ENCODE measurements around the gene TRAM2.

TRAM2 gene

DNA sequence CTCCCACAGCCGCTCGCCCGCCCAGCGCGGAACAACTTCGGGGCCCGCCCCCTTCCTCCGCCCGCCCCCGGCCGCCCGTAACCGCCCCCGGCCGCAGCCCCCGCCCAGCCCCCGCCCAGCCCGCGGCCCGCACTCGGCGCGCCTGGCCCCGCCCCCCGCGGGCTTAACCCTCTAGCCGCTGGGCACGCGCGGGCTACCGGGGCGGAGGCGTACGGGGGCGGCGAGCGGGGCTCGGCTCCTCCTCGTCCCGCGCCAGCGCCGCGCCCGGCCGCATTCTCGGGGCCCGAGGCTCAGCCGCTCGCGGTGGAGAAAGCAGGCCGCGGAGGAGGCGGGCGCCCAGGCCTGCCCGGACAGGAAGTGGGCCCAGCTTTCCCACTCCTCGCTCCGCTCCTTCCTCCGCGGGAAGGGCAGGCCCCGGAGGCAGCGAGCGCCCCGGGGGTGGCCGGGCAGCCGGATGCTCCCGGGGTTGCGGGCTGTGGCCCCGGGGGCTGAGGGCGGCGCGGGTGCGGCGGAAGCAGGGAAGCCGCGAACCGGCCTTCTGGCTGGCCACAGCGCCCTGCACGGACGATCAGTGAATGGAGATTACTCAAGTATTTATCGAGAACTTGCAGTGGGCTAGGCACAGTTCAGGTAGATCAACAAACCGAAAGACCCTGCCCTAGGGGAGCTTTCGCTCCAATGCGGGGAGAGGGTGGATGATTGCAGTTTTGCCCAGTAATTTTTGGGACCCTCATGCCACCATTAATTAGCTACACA lies at the start of gene TRAM2:
Gene TRAM2, minus strand, starts transcription at position 39 of the 756 bp plus-strand sequence. CDS start 145 bp downstream, outside the sequence.
- DNase-seq = peak; percentile 72 to 90
- intact Hi-C loops (cut with DNase I; ENCODE audit: low total_unique reads) = loop anchor here (2.0 to 10.0 kb wide), 4 partner anchors 22 to 418 kb away; partner anchors contain the start of genes EFHC1 and GSTA4
- Histone ChIP-seq H3K36me3 (peaks cover 0 to under 1% (median 0%) of the 10 kb centered on the region in 3 donors), H3K9me3 (no peaks in the 10 kb centered on the region), H3K27me3 (no peaks in the 10 kb centered on the region), H3K27ac (peak within 1 kb of the TSS; percentile 98 to 99), H3K4me1 (peaks cover 0 to 45% (median 34%) of the 10 kb centered on the region in 4 donors), H3K4me3 (peak within 1 kb of the TSS; percentile 70 to 94)
- TF ChIP-seq, protein P1, sequence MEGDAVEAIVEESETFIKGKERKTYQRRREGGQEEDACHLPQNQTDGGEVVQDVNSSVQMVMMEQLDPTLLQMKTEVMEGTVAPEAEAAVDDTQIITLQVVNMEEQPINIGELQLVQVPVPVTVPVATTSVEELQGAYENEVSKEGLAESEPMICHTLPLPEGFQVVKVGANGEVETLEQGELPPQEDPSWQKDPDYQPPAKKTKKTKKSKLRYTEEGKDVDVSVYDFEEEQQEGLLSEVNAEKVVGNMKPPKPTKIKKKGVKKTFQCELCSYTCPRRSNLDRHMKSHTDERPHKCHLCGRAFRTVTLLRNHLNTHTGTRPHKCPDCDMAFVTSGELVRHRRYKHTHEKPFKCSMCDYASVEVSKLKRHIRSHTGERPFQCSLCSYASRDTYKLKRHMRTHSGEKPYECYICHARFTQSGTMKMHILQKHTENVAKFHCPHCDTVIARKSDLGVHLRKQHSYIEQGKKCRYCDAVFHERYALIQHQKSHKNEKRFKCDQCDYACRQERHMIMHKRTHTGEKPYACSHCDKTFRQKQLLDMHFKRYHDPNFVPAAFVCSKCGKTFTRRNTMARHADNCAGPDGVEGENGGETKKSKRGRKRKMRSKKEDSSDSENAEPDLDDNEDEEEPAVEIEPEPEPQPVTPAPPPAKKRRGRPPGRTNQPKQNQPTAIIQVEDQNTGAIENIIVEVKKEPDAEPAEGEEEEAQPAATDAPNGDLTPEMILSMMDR (IDR thresholded peaks at IDR 0.05) = peak; percentile 20 to 24

DNA sequence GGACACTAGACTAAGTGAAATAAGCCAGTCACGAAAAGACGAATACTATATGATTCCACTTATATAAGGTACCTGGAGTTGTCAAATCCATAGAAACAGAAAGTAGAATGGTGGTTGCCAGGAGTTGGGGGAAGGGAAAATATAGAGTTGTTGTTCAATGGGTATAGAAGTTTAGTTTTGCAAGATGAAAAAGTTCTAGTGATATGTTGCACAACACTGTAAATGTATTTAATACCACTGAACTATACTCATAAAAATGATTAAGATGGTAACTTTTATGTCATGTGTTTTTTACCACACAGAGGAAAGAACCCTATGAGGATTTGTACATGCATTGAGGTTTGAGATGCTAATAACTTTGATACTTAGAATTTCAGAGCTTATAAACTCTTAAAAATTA lies 46.0 kb upstream of the TRAM2 start:
- no peaks in the 10 kb centered on the region for H3K9me3 ChIP-seq
- no peaks in the 10 kb centered on the region for H3K36me3 ChIP-seq
- no peak for DNase-seq
- H3K4me3 ChIP-seq = no peak overlapping the region
- H3K27me3 ChIP-seq = no peaks in the 10 kb centered on the region
- intact Hi-C loops (cut with DNase I; ENCODE audit: low total_unique reads) = no loop called here
- TF ChIP-seq, protein P1 (IDR thresholded peaks at IDR 0.05) = no peak
- H3K4me1 ChIP-seq = no peaks in the 10 kb centered on the region
- no peak overlapping the region for H3K27ac ChIP-seq

- Histone ChIP-seq H3K4me1 (no peaks in the 10 kb centered on the region), H3K4me3 (no peak overlapping the region), H3K27me3 (no peaks in the 10 kb centered on the region), H3K27ac (no peak overlapping the region), H3K9me3 (no peaks in the 10 kb centered on the region), H3K36me3 (no peaks in the 10 kb centered on the region)
- TF ChIP-seq, protein P1 (IDR thresholded peaks at IDR 0.05) = no peak
- intact Hi-C loops (cut with DNase I; ENCODE audit: low total_unique reads) = no loop called here
- no peak for DNase-seq
Measured at GRCh38 chr6:52621631-52622030, 44.8 kb upstream of the TRAM2 start.

GRCh38 chr6:52620906-52621190 lies 44.0 kb upstream of the TRAM2 start:
- Histone ChIP-seq H3K4me1 (no peaks in the 10 kb centered on the region), H3K4me3 (no peak overlapping the region), H3K9me3 (no peaks in the 10 kb centered on the region), H3K27me3 (no peaks in the 10 kb centered on the region), H3K36me3 (no peaks in the 10 kb centered on the region), H3K27ac (no peak overlapping the region)
- TF ChIP-seq, protein P1 (IDR thresholded peaks at IDR 0.05) = no peak
- no peak for DNase-seq
- intact Hi-C loops (cut with DNase I; ENCODE audit: low total_unique reads) = no loop called here

GRCh38 chr6:52620055-52620905 lies 43.4 kb upstream of the TRAM2 start:
- Histone ChIP-seq H3K27ac (no peak overlapping the region), H3K4me1 (no peaks in the 10 kb centered on the region), H3K36me3 (no peaks in the 10 kb centered on the region), H3K9me3 (no peaks in the 10 kb centered on the region), H3K27me3 (no peaks in the 10 kb centered on the region), H3K4me3 (no peak overlapping the region)
- no peak for DNase-seq
- TF ChIP-seq, protein P1 (IDR thresholded peaks at IDR 0.05) = no peak
- intact Hi-C loops (cut with DNase I; ENCODE audit: low total_unique reads) = no loop called here

Measured in tibial artery (tissue), 4 donors.